ENCODE data around the gene CDH26. TPM values are rescaled to one million over a fixed set of nuclear protein-coding genes. Genes with fewer than 3 reads are reported as not detected.

Gene CDH26
- total and polyA plus RNA-seq, 2 donors from 2014 or later, result 0.47 to 2.4 TPM

GRCh38 chr20:60051911-60052310 lies 93.7 kb downstream of the CDH26 start:
- Histone ChIP-seq H3K9ac (ENCODE audit: low read length in 3 of 3) (no peak overlapping the region), H3K36me3 (ENCODE audit: control insufficient read depth in 2 of 3, insufficient read depth in 3 of 3, low read length in 3 of 3) (no peaks in the 10 kb centered on the region), H3K4me1 (ENCODE audit: control insufficient read depth in 2 of 3, insufficient read depth in 2 of 3, low read depth in 1 of 3, low read length in 3 of 3) (no peaks in the 10 kb centered on the region), H3K27me3 (ENCODE audit: control insufficient read depth, insufficient read depth, low read length) (no peaks in the 10 kb centered on the region), H3K9me3 (ENCODE audit: control insufficient read depth in 2 of 3, insufficient read depth in 1 of 3, low read length in 3 of 3) (no peaks in the 10 kb centered on the region), H3K4me3 (ENCODE audit: low read length in 3 of 3) (no peak overlapping the region), H3K27ac (ENCODE audit: low read depth in 2 of 2, low read length in 2 of 2) (no peak overlapping the region)
- TF ChIP-seq, protein P1, sequence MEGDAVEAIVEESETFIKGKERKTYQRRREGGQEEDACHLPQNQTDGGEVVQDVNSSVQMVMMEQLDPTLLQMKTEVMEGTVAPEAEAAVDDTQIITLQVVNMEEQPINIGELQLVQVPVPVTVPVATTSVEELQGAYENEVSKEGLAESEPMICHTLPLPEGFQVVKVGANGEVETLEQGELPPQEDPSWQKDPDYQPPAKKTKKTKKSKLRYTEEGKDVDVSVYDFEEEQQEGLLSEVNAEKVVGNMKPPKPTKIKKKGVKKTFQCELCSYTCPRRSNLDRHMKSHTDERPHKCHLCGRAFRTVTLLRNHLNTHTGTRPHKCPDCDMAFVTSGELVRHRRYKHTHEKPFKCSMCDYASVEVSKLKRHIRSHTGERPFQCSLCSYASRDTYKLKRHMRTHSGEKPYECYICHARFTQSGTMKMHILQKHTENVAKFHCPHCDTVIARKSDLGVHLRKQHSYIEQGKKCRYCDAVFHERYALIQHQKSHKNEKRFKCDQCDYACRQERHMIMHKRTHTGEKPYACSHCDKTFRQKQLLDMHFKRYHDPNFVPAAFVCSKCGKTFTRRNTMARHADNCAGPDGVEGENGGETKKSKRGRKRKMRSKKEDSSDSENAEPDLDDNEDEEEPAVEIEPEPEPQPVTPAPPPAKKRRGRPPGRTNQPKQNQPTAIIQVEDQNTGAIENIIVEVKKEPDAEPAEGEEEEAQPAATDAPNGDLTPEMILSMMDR (IDR thresholded peaks at IDR 0.05; ENCODE audit: borderline replicate concordance, extremely low read depth, insufficient read depth), result no peak
- DNase-seq, result no peak
- FAIRE-seq, result no peak
- intact Hi-C loops (cut with DNase I), result no loop called here

- Histone ChIP-seq H3K27ac (ENCODE audit: low read depth in 2 of 2, low read length in 2 of 2) (no peak overlapping the region), H3K4me3 (ENCODE audit: low read length in 3 of 3) (no peak overlapping the region), H3K36me3 (ENCODE audit: control insufficient read depth in 2 of 3, insufficient read depth in 3 of 3, low read length in 3 of 3) (no peaks in the 10 kb centered on the region), H3K9ac (ENCODE audit: low read length in 3 of 3) (no peak overlapping the region), H3K9me3 (ENCODE audit: control insufficient read depth in 2 of 3, insufficient read depth in 1 of 3, low read length in 3 of 3) (no peaks in the 10 kb centered on the region), H3K4me1 (ENCODE audit: control insufficient read depth in 2 of 3, insufficient read depth in 2 of 3, low read depth in 1 of 3, low read length in 3 of 3) (no peaks in the 10 kb centered on the region), H3K27me3 (ENCODE audit: control insufficient read depth, insufficient read depth, low read length) (no peaks in the 10 kb centered on the region)
- intact Hi-C loops (cut with DNase I), result no loop called here
- FAIRE-seq (no peak), DNase-seq (no peak)
- TF ChIP-seq, protein P1 (IDR thresholded peaks at IDR 0.05; ENCODE audit: borderline replicate concordance, extremely low read depth, insufficient read depth), result no peak
Observed at GRCh38 chr20:60052322-60052721, 94.1 kb downstream of the CDH26 start.

- Histone ChIP-seq H3K27me3 (ENCODE audit: control insufficient read depth, insufficient read depth, low read length) (no peaks in the 10 kb centered on the region), H3K36me3 (ENCODE audit: control insufficient read depth in 2 of 3, insufficient read depth in 3 of 3, low read length in 3 of 3) (no peaks in the 10 kb centered on the region), H3K4me1 (ENCODE audit: control insufficient read depth in 2 of 3, insufficient read depth in 2 of 3, low read depth in 1 of 3, low read length in 3 of 3) (peaks cover 0 to 7% (median 0%) of the 10 kb centered on the region in 3 donors), H3K9me3 (ENCODE audit: control insufficient read depth in 2 of 3, insufficient read depth in 1 of 3, low read length in 3 of 3) (no peaks in the 10 kb centered on the region), H3K9ac (ENCODE audit: low read length in 3 of 3) (no peak overlapping the region), H3K27ac (ENCODE audit: low read depth in 2 of 2, low read length in 2 of 2) (no peak overlapping the region), H3K4me3 (ENCODE audit: low read length in 3 of 3) (no peak overlapping the region)
- no peak for FAIRE-seq
- intact Hi-C loops (cut with DNase I), result no loop called here
- TF ChIP-seq, protein P1 (IDR thresholded peaks at IDR 0.05; ENCODE audit: borderline replicate concordance, extremely low read depth, insufficient read depth), result no peak
- DNase-seq, result no peak
Observed at GRCh38 chr20:60053125-60053817, 95.0 kb downstream of the CDH26 start.

DNA sequence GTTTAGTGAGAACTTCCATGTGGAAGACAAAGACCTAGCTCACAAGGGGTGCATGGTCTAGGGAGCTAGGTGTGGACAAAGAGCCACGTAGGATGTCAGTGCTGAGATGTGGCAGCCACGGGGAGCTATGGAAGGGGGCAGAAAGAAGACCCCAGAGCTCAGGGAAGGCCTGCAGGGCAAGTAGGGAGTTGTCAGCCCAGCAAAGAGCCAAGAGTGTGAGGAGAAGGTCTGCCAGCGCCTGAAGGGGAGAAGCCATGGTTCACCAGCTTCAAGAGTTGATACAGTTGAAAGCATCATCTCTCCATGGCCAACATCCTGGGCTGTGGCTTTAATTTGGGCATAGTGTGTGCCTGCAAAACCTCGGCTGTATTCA lies 95.6 kb downstream of the CDH26 start:
- intact Hi-C loops (cut with DNase I), result no loop called here
- Histone ChIP-seq H3K36me3 (ENCODE audit: control insufficient read depth in 2 of 3, insufficient read depth in 3 of 3, low read length in 3 of 3) (no peaks in the 10 kb centered on the region), H3K27ac (ENCODE audit: low read depth in 2 of 2, low read length in 2 of 2) (no peak overlapping the region), H3K9me3 (ENCODE audit: control insufficient read depth in 2 of 3, insufficient read depth in 1 of 3, low read length in 3 of 3) (no peaks in the 10 kb centered on the region), H3K27me3 (ENCODE audit: control insufficient read depth, insufficient read depth, low read length) (no peaks in the 10 kb centered on the region), H3K9ac (ENCODE audit: low read length in 3 of 3) (no peak overlapping the region), H3K4me3 (ENCODE audit: low read length in 3 of 3) (no peak overlapping the region), H3K4me1 (ENCODE audit: control insufficient read depth in 2 of 3, insufficient read depth in 2 of 3, low read depth in 1 of 3, low read length in 3 of 3) (peaks cover 0 to 7% (median 0%) of the 10 kb centered on the region in 3 donors)
- DNase-seq, result no peak
- TF ChIP-seq, protein P1 (IDR thresholded peaks at IDR 0.05; ENCODE audit: borderline replicate concordance, extremely low read depth, insufficient read depth), result no peak
- no peak for FAIRE-seq

All from kidney (tissue), 14 donors.